ENCODE measurements around the gene EMP3.
A peak's percentile ranks its signal among the peaks of the same experiment; 100 is the strongest.
"Not testable (repeated sequence)": the region's sequence is repeated elsewhere in the genome, so short reads cannot be mapped to it uniquely, and the experiment has no call there.

Gene EMP3

GRCh38 chr19:48348737-48349136 lies 23.4 kb downstream of the EMP3 start:
- DNase-seq = no peak

- peak; percentile 73 for DNase-seq
These were observed 25.5 kb downstream of the EMP3 start for GRCh38 chr19:48350856-48351255.

GRCh38 chr19:48351341-48351752 lies 26.0 kb downstream of the EMP3 start:
- DNase-seq = peak; percentile 35

GRCh38 chr19:48353677-48354076 lies 28.3 kb downstream of the EMP3 start:
- DNase-seq = no peak

- DNase-seq = no peak
These were observed 29.1 kb downstream of the EMP3 start for GRCh38 chr19:48354332-48354992.

- DNase-seq = no peak
These were observed 30.1 kb downstream of the EMP3 start for GRCh38 chr19:48355365-48355954.

- no peak for DNase-seq
These were observed 33.8 kb downstream of the EMP3 start for GRCh38 chr19:48359123-48359522.

- no peak for DNase-seq
These were observed 36.6 kb downstream of the EMP3 start for GRCh38 chr19:48361912-48362311.

GRCh38 chr19:48362716-48363499 lies 37.6 kb downstream of the EMP3 start:
- peak; percentile 84 for DNase-seq

GRCh38 chr19:48363500-48363809 lies 38.1 kb downstream of the EMP3 start:
- no peak for DNase-seq

- peak; percentile 97 for DNase-seq
These were observed 38.7 kb downstream of the EMP3 start, which contains the start of the genes SYNGR4 and TMEM143 for GRCh38 chr19:48363810-48364597. TSS of gene SYNGR4 (plus strand) at chr19:48364367. CDS start at chr19:48365843, 1,476 bp downstream. TSS of gene TMEM143 (minus strand) at chr19:48363940. CDS start at chr19:48363920, 20 bp downstream.

- DNase-seq = no peak
These were observed 39.4 kb downstream of the EMP3 start for GRCh38 chr19:48364598-48365348.

GRCh38 chr19:48365602-48366001 lies 40.2 kb downstream of the EMP3 start:
- no peak for DNase-seq

- peak; percentile 9 for DNase-seq
These were observed 42.5 kb downstream of the EMP3 start for GRCh38 chr19:48367855-48368254.

GRCh38 chr19:48368936-48369335 lies 43.6 kb downstream of the EMP3 start:
- peak; percentile 92 for DNase-seq

GRCh38 chr19:48370955-48371354 lies 45.6 kb downstream of the EMP3 start:
- no peak for DNase-seq

GRCh38 chr19:48371367-48371766 lies 46.0 kb downstream of the EMP3 start:
- no peak for DNase-seq

GRCh38 chr19:48371771-48372170 lies 46.4 kb downstream of the EMP3 start:
- not testable (repeated sequence) for DNase-seq

GRCh38 chr19:48372904-48373303 lies 47.6 kb downstream of the EMP3 start:
- DNase-seq = peak; percentile 55

- no peak for DNase-seq
These were observed 48.2 kb downstream of the EMP3 start for GRCh38 chr19:48373567-48373966.

- DNase-seq = no peak
These were observed 52.8 kb downstream of the EMP3 start for GRCh38 chr19:48378194-48378570.

GRCh38 chr19:48379058-48379457 lies 53.7 kb downstream of the EMP3 start:
- DNase-seq = no peak

All from NCI-H524 treated with DMSO at 0.1 percent for 48 hours (cell line).